Retinal pigment epithelial cell (primary cell): ENCODE measurements around the gene CBX1.

Experiments
- DNase-seq: peaks from one replicate; pipeline ENCODE4 v3.0.0-alpha.2; 2010; ENCODE audit warnings: low read depth
- H3K4me3 ChIP-seq: 2 replicates; pipeline ENCODE4 v1.5.1; 2011; ENCODE audit warnings: mild to moderate bottlenecking, low read length, control low read depth, moderate library complexity
- TF ChIP-seq, protein P1 (sequence below): conservative IDR thresholded peaks from 2 replicates; pipeline ENCODE4 v1.5.1; 2011; ENCODE audit warnings: low read depth, low read length, control low read depth, inconsistent platforms

The CBX1 gene

DNA sequence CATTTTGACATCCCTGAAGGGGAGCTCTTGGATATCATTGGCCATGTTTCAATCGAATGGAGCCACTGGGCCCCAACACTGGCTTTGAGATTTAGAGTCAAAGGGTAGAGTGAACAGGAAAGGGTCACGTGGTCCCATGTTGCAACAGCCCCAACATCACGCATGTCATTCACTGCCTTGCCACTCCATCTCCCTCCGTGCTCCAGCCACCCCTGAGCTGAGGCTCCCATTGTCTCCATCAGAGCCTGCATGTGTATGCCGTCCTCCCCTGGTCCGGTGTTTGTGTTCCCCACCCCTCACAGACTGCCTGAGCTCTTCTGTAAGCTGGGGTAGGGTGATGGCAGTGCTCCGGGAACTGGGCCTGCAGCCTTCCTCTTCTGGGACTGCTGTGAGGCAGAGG is 41.0 kb downstream of the CBX1 start:
- no peak for DNase-seq
- TF ChIP-seq, protein P1, sequence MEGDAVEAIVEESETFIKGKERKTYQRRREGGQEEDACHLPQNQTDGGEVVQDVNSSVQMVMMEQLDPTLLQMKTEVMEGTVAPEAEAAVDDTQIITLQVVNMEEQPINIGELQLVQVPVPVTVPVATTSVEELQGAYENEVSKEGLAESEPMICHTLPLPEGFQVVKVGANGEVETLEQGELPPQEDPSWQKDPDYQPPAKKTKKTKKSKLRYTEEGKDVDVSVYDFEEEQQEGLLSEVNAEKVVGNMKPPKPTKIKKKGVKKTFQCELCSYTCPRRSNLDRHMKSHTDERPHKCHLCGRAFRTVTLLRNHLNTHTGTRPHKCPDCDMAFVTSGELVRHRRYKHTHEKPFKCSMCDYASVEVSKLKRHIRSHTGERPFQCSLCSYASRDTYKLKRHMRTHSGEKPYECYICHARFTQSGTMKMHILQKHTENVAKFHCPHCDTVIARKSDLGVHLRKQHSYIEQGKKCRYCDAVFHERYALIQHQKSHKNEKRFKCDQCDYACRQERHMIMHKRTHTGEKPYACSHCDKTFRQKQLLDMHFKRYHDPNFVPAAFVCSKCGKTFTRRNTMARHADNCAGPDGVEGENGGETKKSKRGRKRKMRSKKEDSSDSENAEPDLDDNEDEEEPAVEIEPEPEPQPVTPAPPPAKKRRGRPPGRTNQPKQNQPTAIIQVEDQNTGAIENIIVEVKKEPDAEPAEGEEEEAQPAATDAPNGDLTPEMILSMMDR = no peak
- H3K4me3 ChIP-seq = no peak overlapping the region

DNA sequence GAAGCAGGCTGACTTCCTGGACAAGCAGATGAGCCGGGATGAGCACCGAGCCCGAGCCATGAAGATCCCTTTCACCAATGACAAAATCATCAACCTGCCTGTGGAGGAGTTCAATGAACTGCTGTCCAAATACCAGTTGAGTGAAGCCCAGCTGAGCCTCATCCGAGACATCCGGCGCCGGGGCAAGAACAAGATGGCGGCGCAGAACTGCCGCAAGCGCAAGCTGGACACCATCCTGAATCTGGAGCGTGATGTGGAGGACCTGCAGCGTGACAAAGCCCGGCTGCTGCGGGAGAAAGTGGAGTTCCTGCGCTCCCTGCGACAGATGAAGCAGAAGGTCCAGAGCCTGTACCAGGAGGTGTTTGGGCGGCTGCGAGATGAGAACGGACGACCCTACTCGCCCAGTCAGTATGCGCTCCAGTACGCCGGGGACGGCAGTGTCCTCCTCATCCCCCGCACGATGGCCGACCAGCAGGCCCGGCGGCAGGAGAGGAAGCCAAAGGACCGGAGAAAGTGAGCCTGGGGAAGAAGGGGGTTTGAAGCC is 42.1 kb downstream of the CBX1 start:
- TF ChIP-seq, protein P1 = no peak
- no peak overlapping the region for H3K4me3 ChIP-seq

DNA sequence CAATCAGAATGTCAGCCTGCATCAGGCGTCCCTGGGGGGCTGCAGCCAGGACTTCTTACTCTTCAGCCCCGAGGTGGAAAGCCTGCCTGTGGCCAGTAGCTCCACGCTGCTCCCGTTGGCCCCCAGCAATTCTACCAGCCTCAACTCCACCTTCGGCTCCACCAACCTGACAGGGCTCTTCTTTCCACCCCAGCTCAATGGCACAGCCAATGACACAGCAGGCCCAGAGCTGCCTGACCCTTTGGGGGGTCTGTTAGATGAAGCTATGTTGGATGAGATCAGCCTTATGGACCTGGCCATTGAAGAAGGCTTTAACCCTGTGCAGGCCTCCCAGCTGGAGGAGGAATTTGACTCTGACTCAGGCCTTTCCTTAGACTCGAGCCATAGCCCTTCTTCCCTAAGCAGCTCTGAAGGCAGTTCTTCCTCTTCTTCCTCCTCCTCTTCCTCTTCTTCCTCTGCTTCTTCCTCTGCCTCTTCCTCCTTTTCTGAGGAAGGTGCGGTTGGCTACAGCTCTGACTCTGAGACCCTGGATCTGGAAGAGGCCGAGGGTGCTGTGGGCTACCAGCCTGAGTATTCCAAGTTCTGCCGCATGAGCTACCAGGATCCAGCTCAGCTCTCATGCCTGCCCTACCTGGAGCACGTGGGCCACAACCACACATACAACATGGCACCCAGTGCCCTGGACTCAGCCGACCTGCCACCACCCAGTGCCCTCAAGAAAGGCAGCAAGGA is 42.7 kb downstream of the CBX1 start:
- DNase-seq = no peak
- H3K4me3 ChIP-seq = no peak overlapping the region
- TF ChIP-seq, protein P1 = no peak

More for the DNA sequence above, 42.1 kb downstream of the CBX1 start:
- no peak for DNase-seq

DNA sequence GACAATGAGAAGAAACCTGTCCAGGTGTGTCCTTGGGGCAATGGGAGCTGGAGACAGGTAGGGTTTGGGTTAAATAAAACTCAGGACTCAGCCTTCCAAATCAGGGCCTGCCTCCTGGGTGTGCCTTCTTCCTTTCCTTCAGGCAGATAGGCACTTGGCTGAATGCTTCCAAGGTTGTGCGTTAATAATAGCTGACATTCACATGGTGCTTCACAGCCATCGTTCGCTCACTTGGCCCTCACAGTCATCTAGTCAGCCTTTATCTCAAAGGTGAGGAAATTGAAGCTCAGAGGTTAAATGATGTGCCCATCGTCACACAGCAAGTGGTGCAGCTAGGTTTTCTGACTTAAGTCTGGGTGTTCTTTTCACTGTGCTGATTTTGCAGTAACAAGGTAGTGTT is 43.7 kb downstream of the CBX1 start:
- no peak overlapping the region for H3K4me3 ChIP-seq
- DNase-seq = no peak
- TF ChIP-seq, protein P1 = no peak

DNA sequence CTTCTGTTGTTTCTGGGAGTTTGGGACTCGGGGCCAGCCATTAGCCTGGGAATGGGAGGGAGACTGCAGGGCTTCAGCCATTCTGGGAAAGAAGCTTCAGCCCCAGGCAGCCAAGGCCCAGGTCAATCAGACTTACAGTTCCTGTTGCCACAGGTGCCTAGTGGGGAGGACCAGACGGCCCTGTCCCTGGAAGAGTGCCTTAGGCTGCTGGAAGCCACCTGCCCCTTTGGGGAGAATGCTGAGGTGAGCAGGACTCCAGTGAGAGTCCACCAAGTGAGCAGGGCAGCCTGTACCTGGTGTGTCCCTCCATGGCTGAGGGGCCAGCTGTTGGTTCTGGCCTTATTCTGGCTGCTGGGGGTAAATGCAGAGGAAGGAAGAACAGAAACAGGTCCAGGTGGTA is 44.4 kb downstream of the CBX1 start:
- H3K4me3 ChIP-seq = no peak overlapping the region
- no peak for DNase-seq
- TF ChIP-seq, protein P1 = no peak

DNA sequence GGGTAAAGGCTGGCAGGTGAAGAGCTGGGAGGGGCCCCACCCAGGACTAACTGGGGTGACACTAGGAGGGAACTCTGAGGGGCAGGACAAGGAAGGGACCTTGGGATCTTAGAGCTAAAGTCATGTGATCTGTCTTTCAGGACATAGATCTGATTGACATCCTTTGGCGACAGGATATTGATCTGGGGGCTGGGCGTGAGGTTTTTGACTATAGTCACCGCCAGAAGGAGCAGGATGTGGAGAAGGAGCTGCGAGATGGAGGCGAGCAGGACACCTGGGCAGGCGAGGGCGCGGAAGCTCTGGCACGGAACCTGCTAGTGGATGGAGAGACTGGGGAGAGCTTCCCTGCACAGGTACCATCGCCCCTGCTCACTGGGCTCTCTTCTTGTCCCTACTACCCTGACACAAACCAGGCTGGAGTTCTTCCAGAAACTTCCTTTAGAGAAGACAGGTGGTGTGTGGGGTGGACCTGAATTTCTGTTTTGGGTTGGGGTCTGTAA is 45.0 kb downstream of the CBX1 start:
- peak overlapping the region; percentile 92 for H3K4me3 ChIP-seq
- DNase-seq = no peak
- TF ChIP-seq, protein P1 = no peak
